NCI-H146 treated with DMSO at 0.1 percent for 48 hours (cell line): Measurements from ENCODE around the gene DLG2.
A peak's percentile ranks its signal among the peaks of the same experiment; 100 is the strongest.
"Not testable (repeated sequence)": the region's sequence is repeated elsewhere in the genome, so short reads cannot be mapped to it uniquely, and the experiment has no call there.

ENCODE experiments used
- DNase-seq: peaks from one replicate; lab custom pipeline; 2025; ENCODE audit not compliant: unreplicated experiment; lab: John Stamatoyannopoulos, UW

Gene DLG2

GRCh38 chr11:85627332-85627997 lies at the start of gene DLG2:
Gene DLG2, minus strand, starts transcription at chr11:85627344.
- DNase-seq, result no peak

- no peak for DNase-seq
Observed at GRCh38 chr11:85673393-85673792, 46.2 kb upstream of the DLG2 start.

GRCh38 chr11:85672105-85672902 lies 45.2 kb upstream of the DLG2 start:
- no peak for DNase-seq

- not testable (repeated sequence) for DNase-seq
Observed at GRCh38 chr11:85670949-85671663, 44.0 kb upstream of the DLG2 start.

- no peak for DNase-seq
Observed at GRCh38 chr11:85668157-85668556, 41.0 kb upstream of the DLG2 start.

- DNase-seq, result no peak
Observed at GRCh38 chr11:85666687-85667086, 39.5 kb upstream of the DLG2 start.

- DNase-seq, result no peak
Observed at GRCh38 chr11:85665733-85666132, 38.6 kb upstream of the DLG2 start.

- peak; percentile 89 for DNase-seq
Observed at GRCh38 chr11:85664615-85665481, 37.7 kb upstream of the DLG2 start, which contains the start of gene CREBZF. Gene CREBZF, minus strand, starts transcription at chr11:85665129. Its CDS starts 254 bp downstream, at chr11:85664875.

GRCh38 chr11:85663753-85664614 lies 36.8 kb upstream of the DLG2 start:
- peak; percentile 55 for DNase-seq

- DNase-seq, result no peak
Observed at GRCh38 chr11:85663080-85663752, 36.1 kb upstream of the DLG2 start.

- DNase-seq, result no peak
Observed at GRCh38 chr11:85661972-85662664, 35.0 kb upstream of the DLG2 start.

- DNase-seq, result no peak
Observed at GRCh38 chr11:85658180-85658579, 31.0 kb upstream of the DLG2 start.

GRCh38 chr11:85656777-85657176 lies 29.6 kb upstream of the DLG2 start:
- DNase-seq, result no peak

- DNase-seq, result not testable (repeated sequence)
Observed at GRCh38 chr11:85654343-85654742, 27.2 kb upstream of the DLG2 start.

GRCh38 chr11:85652786-85653447 lies 25.8 kb upstream of the DLG2 start:
- DNase-seq, result no peak

- DNase-seq, result no peak
Observed at GRCh38 chr11:85651118-85651517, 24.0 kb upstream of the DLG2 start.

- peak; percentile 85 for DNase-seq
Observed at GRCh38 chr11:85647604-85648299, 20.6 kb upstream of the DLG2 start, which contains the start of gene TMEM126A. Gene TMEM126A, plus strand, starts transcription at chr11:85647967. Its CDS starts 2,289 bp downstream, at chr11:85650256.
